SK-N-SH treated with all-trans-retinoic acid at 6 μM for 48 hours (cell line): ENCODE measurements around the gene F11R.

Experiments
- ARNTL ChIP-seq: fragments of 450-650 bp; formaldehyde crosslinking; IDR thresholded peaks from 2 replicates; pipeline ENCODE4 v1.5.0; 2020; ENCODE audit warnings: low read depth, mild to moderate bottlenecking, moderate library complexity, borderline replicate concordance
- PATZ1 ChIP-seq: fragments of 250-450 bp; sonication (Bioruptor Pico); IDR thresholded peaks from 2 replicates; pipeline ENCODE4 v1.8.0; 2020; ENCODE audit warnings: mild to moderate bottlenecking, moderate library complexity, borderline replicate concordance
- POU6F1 ChIP-seq: fragments of 250-450 bp; sonication (Bioruptor Pico); IDR thresholded peaks from 2 replicates; pipeline ENCODE4 v1.8.0; 2021; ENCODE audit warnings: low read depth, mild to moderate bottlenecking, moderate library complexity, borderline replicate concordance
- RARB ChIP-seq: fragments of 250-450 bp; sonication (Bioruptor Pico); IDR thresholded peaks from 2 replicates; pipeline ENCODE4 v1.8.0; 2021; ENCODE audit warnings: mild to moderate bottlenecking, moderate library complexity
- TOX ChIP-seq: fragments of 250-450 bp; sonication (Bioruptor Pico); IDR thresholded peaks from 2 replicates; pipeline ENCODE4 v1.8.0; 2021; ENCODE audit warnings: mild to moderate bottlenecking, moderate library complexity, borderline replicate concordance
- ZC3H10 ChIP-seq: fragments of 250-450 bp; sonication (Bioruptor Pico); IDR thresholded peaks from 2 replicates; pipeline ENCODE4 v1.5.1; 2021; ENCODE audit warnings: mild to moderate bottlenecking, moderate library complexity
- ZFP30 ChIP-seq: fragments of 450-650 bp; formaldehyde crosslinking; IDR thresholded peaks from 2 replicates; pipeline ENCODE4 v1.5.0; 2022; ENCODE audit warnings: mild to moderate bottlenecking, moderate library complexity
- ZNF70 ChIP-seq: fragments of 450-650 bp; formaldehyde crosslinking; IDR thresholded peaks from 2 replicates; pipeline ENCODE4 v1.5.0; 2020; ENCODE audit warnings: mild to moderate bottlenecking, moderate library complexity

- TF ChIP-seq POU6F1 (CRISPR knock-in tag): peak; percentile 57; the same call in 1 of the 2 replicates
- TF ChIP-seq ARNTL: no peak
- no peak for TF ChIP-seq PATZ1 (CRISPR knock-in tag)
- peak; percentile 77; the same call in 1 of the 2 replicates for TF ChIP-seq ZC3H10 (CRISPR knock-in tag)
- no peak for TF ChIP-seq ZFP30 (CRISPR knock-in tag)
- TF ChIP-seq RARB: no peak
- no peak for TF ChIP-seq ZNF70 (CRISPR knock-in tag)
- no peak for TF ChIP-seq TOX (CRISPR knock-in tag)
These were observed 24.8 kb downstream of the F11R start for GRCh38 chr1:160996178-160996577.
